GM18526 (cell line): ENCODE measurements around the gene PFN1.

Source experiments
- POLR2A ChIP-seq: IDR thresholded peaks from 3 replicates; pipeline ENCODE4 v1.6.1; 2011; ENCODE audit not compliant: insufficient read length; ENCODE audit errors: extremely low read depth

The PFN1 gene

DNA sequence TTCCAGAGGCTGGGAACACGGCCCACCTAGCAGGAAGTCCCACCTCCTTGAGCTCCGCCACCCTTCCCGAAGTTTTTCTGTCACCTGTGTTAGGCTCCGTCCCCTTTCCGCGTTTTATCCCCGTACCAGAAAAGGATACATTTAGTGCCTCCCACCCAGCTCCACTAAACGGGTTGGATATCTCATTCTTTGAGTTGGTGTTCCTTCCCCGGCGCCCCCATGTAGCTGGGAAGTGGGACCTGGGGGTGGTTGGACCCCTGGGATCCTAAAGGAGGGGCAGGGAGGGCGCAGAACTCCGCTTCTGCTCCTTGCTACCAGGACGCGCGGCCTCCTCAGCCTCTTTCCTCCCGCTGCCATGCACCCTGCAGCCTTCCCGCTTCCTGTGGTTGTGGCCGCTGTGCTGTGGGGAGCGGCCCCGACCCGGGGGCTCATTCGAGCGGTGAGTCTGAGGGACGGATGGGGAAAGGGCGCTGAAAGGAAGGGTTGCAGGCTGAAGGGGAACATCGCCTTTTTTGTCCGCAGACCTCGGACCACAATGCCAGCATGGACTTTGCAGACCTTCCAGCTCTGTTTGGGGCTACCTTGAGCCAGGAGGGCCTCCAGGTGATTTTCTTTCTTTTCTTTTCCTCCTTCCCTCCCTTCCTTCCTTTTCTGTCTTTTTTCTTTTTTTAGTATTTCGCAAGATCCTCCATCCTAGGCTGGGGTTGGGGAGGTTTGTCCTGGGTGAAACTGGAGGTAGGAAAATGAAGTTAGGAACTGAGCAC lies 7.6 kb downstream of the PFN1 start:
- TF ChIP-seq POLR2A: no peak

GRCh38 chr17:4939796-4940554 lies 8.4 kb downstream of the PFN1 start, which contains the start of the genes RNF167 and SLC25A11:
Gene RNF167, plus strand, starts transcription at chr17:4940268. Its CDS starts 642 bp downstream, at chr17:4940910.
Gene SLC25A11, minus strand, starts transcription at chr17:4940046. Its CDS starts 136 bp downstream, at chr17:4939910.
- peak; percentile 91 for TF ChIP-seq POLR2A

DNA sequence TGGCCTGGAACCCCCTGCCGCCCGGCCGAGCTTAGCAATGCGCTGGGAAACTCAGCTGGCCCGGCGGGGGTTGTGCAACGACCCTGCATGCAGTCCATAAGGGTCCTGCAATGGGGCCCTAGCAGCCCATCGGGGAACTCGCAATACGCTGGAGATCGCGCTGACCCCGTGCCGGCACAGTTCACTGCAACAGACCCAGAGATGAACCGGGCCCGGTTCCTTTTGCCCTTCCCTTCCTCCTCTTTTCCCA lies 8.9 kb downstream of the PFN1 start:
- no peak for TF ChIP-seq POLR2A

GRCh38 chr17:4938688-4939545 lies 9.4 kb downstream of the PFN1 start:
- TF ChIP-seq POLR2A: no peak

- no peak for TF ChIP-seq POLR2A
Observed at GRCh38 chr17:4938069-4938491, 10.2 kb downstream of the PFN1 start.

GRCh38 chr17:4937553-4937952 lies 10.8 kb downstream of the PFN1 start:
- no peak for TF ChIP-seq POLR2A

GRCh38 chr17:4936436-4936835 lies 11.9 kb downstream of the PFN1 start:
- no peak for TF ChIP-seq POLR2A

DNA sequence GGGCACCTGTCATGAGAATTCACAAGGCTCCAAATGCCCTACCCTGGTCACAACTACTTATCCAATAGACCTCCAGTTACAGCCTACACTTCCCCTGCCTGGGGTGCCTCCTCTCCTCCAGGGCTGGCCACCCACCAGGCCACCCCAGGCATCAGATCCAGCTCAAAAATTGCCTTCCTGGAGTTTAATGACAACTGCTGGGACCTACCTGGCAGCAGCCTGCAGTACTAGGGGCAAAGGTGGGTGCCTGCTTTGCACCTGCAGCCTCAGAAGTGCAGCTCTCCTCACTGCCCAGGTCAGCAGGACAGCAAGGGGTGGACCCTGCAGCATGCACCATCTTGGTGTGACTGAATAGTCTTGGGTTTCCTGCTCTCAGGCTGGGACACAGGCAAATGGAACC lies 12.7 kb downstream of the PFN1 start:
- TF ChIP-seq POLR2A: no peak

DNA sequence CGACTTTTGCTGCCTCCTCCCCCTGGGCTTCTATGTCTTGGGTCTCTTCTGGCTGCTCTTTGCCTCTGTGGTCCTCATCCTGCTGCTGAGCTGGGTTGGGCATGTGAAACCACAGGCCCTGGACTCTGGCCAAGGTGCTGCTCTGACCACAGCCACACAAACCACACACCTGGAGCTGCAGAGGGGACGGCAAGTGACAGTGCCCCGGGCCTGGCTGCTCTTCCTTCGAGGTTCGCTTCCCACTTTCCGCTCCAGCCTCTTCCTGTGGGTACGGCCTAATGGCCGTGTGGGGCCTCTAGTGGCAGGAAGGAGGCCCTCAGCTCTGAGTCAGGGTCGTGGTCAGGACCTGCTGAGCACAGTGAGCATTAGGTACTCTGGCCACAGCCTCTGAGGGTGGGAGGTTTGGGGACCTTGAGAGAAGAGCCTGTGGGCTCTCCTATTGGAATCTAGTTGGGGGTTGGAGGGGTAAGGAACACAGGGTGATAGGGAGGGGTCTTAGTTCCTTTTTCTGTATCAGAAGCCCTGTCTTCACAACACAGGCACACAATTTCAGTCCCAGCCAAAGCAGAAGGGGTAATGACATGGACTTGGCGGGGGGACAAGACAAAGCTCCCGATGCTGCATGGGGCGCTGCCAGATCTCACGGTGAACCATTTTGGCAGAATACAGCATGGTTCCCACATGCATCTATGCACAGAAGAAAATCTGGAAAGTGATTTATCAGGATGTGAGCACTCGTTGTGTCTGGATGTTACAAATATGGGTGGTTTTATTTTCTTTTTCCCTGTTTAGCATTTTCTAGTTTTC lies 14.0 kb downstream of the PFN1 start:
- TF ChIP-seq POLR2A: no peak

DNA sequence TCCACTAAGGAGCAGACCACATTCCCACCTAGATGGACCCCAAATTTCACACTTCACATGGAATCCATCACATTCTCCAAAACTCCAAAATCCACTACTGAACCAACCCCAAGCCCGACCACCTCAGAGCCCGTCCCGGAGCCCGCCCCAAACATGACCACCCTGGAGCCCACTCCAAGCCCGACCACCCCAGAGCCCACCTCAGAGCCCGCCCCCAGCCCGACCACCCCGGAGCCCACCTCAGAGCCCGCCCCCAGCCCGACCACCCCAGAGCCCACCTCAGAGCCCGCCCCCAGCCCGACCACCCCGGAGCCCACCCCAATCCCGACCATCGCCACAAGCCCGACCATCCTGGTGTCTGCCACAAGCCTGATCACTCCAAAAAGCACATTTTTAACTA lies 14.7 kb downstream of the PFN1 start:
- TF ChIP-seq POLR2A: no peak

GRCh38 chr17:4932756-4933155 lies 15.6 kb downstream of the PFN1 start:
- no peak for TF ChIP-seq POLR2A

DNA sequence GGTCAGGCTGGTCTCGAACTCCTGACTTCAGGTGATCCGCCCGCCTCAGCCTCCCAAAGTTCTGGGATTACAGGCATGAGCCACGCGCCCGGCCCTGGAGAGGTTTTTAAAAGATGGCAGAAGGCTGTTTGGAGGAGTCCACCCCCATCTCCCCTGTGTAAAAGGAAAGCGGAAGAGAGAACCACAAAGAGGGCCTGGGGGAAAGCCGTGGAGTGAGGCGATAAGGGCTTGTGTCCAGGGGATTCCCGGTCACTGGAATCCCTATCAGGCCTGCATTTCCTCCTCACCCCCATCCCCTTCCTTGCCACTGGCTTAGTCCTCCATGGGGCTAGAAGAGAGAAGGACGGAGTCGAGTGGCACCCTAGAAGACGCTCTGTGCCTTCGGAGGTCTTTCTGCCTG lies 16.4 kb downstream of the PFN1 start, which contains the start of gene GP1BA:
Gene GP1BA, plus strand, starts transcription at position 315 of the 400 bp plus-strand sequence. CDS start 328 bp downstream, outside the sequence.
- no peak for TF ChIP-seq POLR2A

DNA sequence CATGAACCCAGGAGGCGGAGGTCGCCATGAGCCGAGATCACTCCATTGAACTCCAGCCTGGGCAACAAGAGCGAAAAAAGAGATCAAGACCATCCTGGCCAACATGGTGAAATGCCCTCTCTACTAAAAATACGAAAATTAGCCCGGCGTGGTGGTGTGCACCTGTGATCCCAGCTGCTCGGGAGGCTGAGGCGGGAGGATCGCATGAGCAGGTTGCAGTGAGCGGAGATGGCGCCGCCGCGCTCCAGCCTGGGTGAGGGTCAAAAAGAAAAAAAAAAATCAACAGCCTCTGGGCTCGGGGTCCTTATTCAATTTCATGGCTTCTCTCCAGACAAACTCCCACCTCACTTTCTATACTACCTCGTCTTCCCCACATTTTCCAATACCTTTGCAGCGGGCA lies 19.4 kb downstream of the PFN1 start:
- TF ChIP-seq POLR2A: no peak

- no peak for TF ChIP-seq POLR2A
Observed at GRCh38 chr17:4921320-4921719, 27.0 kb downstream of the PFN1 start.
